Activated CD8-positive, alpha-beta T cell treated with anti-CD3 and anti-CD28 coated beads for 36 hours (primary cell): Measurements from ENCODE around the gene ARHGAP26. TPM values are rescaled to one million over a fixed set of nuclear protein-coding genes. Genes with fewer than 3 reads are reported as not detected.

Source experiments
- ATAC-seq: fragments of 200-7000 bp; cut with Tn5 transposase; one replicate; pipeline ENCODE4 v1.10.0; 2021; ENCODE audit warnings: mild to moderate bottlenecking, moderate library complexity
- CTCF ChIA-PET: fragments of 350-600 bp; sonication (Branson Sonifier 250); formaldehyde crosslinking; loops from one replicate; lab custom pipeline; 2021; ENCODE audit warnings: antibody characterized with exemption; lab: Charles Lee
- POLR2A ChIA-PET: fragments of 350-600 bp; sonication (Branson Sonifier 250); formaldehyde crosslinking; loops from one replicate; lab custom pipeline; 2021; ENCODE audit warnings: antibody characterized with exemption; lab: Charles Lee
- DNase-seq: peaks from one replicate; pipeline ENCODE4 v3.0.0-alpha.2; 2020
- H3K27ac Mint-ChIP-seq: one replicate; pipeline ENCODE4 v1.8.0; 2021; ENCODE audit warnings: mild to moderate bottlenecking, mixed read lengths
- H3K27me3 Mint-ChIP-seq: one replicate; pipeline ENCODE4 v1.8.0; 2021; ENCODE audit warnings: mixed read lengths
- H3K36me3 Mint-ChIP-seq: one replicate; pipeline ENCODE4 v1.8.0; 2021; ENCODE audit warnings: low read depth, mixed read lengths
- H3K4me1 Mint-ChIP-seq: one replicate; pipeline ENCODE4 v1.8.0; 2021; ENCODE audit warnings: low read depth, mixed read lengths
- H3K4me3 Mint-ChIP-seq: one replicate; pipeline ENCODE4 v1.8.0; 2021; ENCODE audit warnings: mild to moderate bottlenecking, moderate library complexity, mixed read lengths
- H3K9me3 Mint-ChIP-seq: one replicate; pipeline ENCODE4 v1.8.0; 2021; ENCODE audit warnings: mixed read lengths
- CTCF ChIP-seq: fragments of 200-600 bp; IDR thresholded peaks from one replicate; pipeline ENCODE4 v1.8.0; 2022; ENCODE audit warnings: antibody characterized with exemption, mild to moderate bottlenecking
- intact Hi-C: fragments of 100-400 bp; cut with micrococcal nuclease; formaldehyde crosslinking; loops from one replicate; pipeline ENCODE4 v1.10.0; 2022
- total RNA-seq, 2 experiments: library from RNA; stranded (reverse); gene quantifications; one replicate each; pipeline ENCODE4 v1.2.3, GENCODE V29; 2021

Gene ARHGAP26
- total RNA-seq, 2 experiments from 2014 or later, result 12.7 to 18.0 TPM

GRCh38 chr5:142897328-142897727 is 127.2 kb downstream of the ARHGAP26 start:
- Mint-ChIP-seq H3K4me3 (no peak overlapping the region), H3K4me1 (no peaks in the 10 kb centered on the region), H3K36me3 (peaks cover 14% of the 10 kb centered on the region), H3K27me3 (no peaks in the 10 kb centered on the region), H3K27ac (no peak overlapping the region), H3K9me3 (no peaks in the 10 kb centered on the region)
- ChIA-PET CTCF (interaction anchor here (1.1 to 5.3 kb wide), 10 partner anchors 10 to 242 kb away, joined by 3 to 40 read pairs (median 4); no protein-coding TSS in a partner anchor), POLR2A (no interaction called here)
- DNase-seq (no peak), ATAC-seq (no peak)
- no peak for TF ChIP-seq CTCF
- intact Hi-C loops, result no loop called here

GRCh38 chr5:142900927-142901326 is 130.8 kb downstream of the ARHGAP26 start:
- POLR2A ChIA-PET, result no interaction called here

GRCh38 chr5:142901476-142902185 is 131.5 kb downstream of the ARHGAP26 start:
- ChIA-PET CTCF (interaction anchor here (1.1 kb wide), 1 partner anchor 13 kb away, joined by 6 read pairs; no protein-coding TSS in a partner anchor), POLR2A (no interaction called here)
- intact Hi-C loops, result no loop called here
- Mint-ChIP-seq H3K27me3 (no peaks in the 10 kb centered on the region), H3K9me3 (no peaks in the 10 kb centered on the region), H3K36me3 (peaks cover 21% of the 10 kb centered on the region), H3K4me3 (no peak overlapping the region), H3K4me1 (no peaks in the 10 kb centered on the region), H3K27ac (no peak overlapping the region)
- ATAC-seq (no peak), DNase-seq (no peak)
- no peak for TF ChIP-seq CTCF

More at GRCh38 chr5:142900927-142901326, 130.8 kb downstream of the ARHGAP26 start:
- no peak for TF ChIP-seq CTCF
- Mint-ChIP-seq H3K27ac (no peak overlapping the region), H3K9me3 (no peaks in the 10 kb centered on the region), H3K27me3 (no peaks in the 10 kb centered on the region), H3K4me1 (no peaks in the 10 kb centered on the region), H3K36me3 (peaks cover 14% of the 10 kb centered on the region), H3K4me3 (no peak overlapping the region)
- DNase-seq (no peak), ATAC-seq (no peak)
- CTCF ChIA-PET, result interaction anchor here (0.8 kb wide), 1 partner anchor 12 kb away, joined by 3 read pairs; no protein-coding TSS in a partner anchor
- intact Hi-C loops, result no loop called here

GRCh38 chr5:142902186-142902965 is 132.2 kb downstream of the ARHGAP26 start:
- no peaks in the 10 kb centered on the region for H3K4me1 Mint-ChIP-seq
- H3K4me3 Mint-ChIP-seq, result no peak overlapping the region
- peaks cover 27% of the 10 kb centered on the region for H3K36me3 Mint-ChIP-seq
- intact Hi-C loops, result no loop called here
- CTCF ChIA-PET, result interaction anchor here (1.0 to 1.1 kb wide), 2 partner anchors 14 to 190 kb away, joined by 4 to 6 read pairs; no protein-coding TSS in a partner anchor
- POLR2A ChIA-PET, result no interaction called here
- no peaks in the 10 kb centered on the region for H3K9me3 Mint-ChIP-seq
- no peak for TF ChIP-seq CTCF
- no peaks in the 10 kb centered on the region for H3K27me3 Mint-ChIP-seq
- ATAC-seq (no peak), DNase-seq (no peak)
- no peak overlapping the region for H3K27ac Mint-ChIP-seq

GRCh38 chr5:142904416-142904815 is 134.2 kb downstream of the ARHGAP26 start:
- intact Hi-C loops, result no loop called here
- no peak for ATAC-seq
- CTCF ChIA-PET, result interaction anchor here (1.2 to 1.6 kb wide), 2 partner anchors 16 to 191 kb away, joined by 3 to 6 read pairs; no protein-coding TSS in a partner anchor
- DNase-seq, result no peak
- Mint-ChIP-seq H3K9me3 (no peaks in the 10 kb centered on the region), H3K4me3 (no peak overlapping the region), H3K27ac (no peak overlapping the region), H3K4me1 (no peaks in the 10 kb centered on the region), H3K36me3 (peaks cover 29% of the 10 kb centered on the region), H3K27me3 (no peaks in the 10 kb centered on the region)
- no peak for TF ChIP-seq CTCF
- POLR2A ChIA-PET, result no interaction called here
